Keratinocyte (primary cell): ENCODE data around the gene POFUT2. TPM values are rescaled to one million over a fixed set of nuclear protein-coding genes. Genes with fewer than 3 reads are reported as not detected.

Experiments
- DNase-seq: peaks from one replicate; pipeline ENCODE4 v3.0.0-alpha.2; 2011; ENCODE audit warnings: low read depth, missing footprints, low spot score
- FAIRE-seq: peaks from 2 replicates; lab custom pipeline; 2011; peaks lifted over from hg19 to GRCh38; lab: Jason Lieb, UNC
- H2AFZ ChIP-seq: 2 replicates; pipeline ENCODE4 v1.6.0; 2012; ENCODE audit warnings: low read length, control low read depth, inconsistent platforms; ENCODE audit not compliant: control insufficient read depth
- H3K27ac ChIP-seq: 2 replicates; pipeline ENCODE4 v1.5.1; 2011; ENCODE audit warnings: low read length; ENCODE audit not compliant: control insufficient read depth, insufficient read depth
- H3K27me3 ChIP-seq: 3 replicates; pipeline ENCODE4 v1.6.0; 2011; ENCODE audit warnings: low read length; ENCODE audit not compliant: control insufficient read depth, insufficient read depth; ENCODE audit errors: extremely low read depth
- H3K36me3 ChIP-seq, 2 experiments: 2 replicates in 1 of 2; 3 replicates in 1 of 2; pipeline ENCODE4 v1.5.1; 2011; ENCODE audit warnings: low read length in 2 of 2, mild to moderate bottlenecking in 1 of 2; ENCODE audit not compliant: control insufficient read depth in 2 of 2, insufficient read depth in 2 of 2; ENCODE audit errors: extremely low read depth in 1 of 2
- H3K4me1 ChIP-seq: 3 replicates; pipeline ENCODE4 v1.5.1; 2011; ENCODE audit warnings: low read length; ENCODE audit not compliant: control insufficient read depth, insufficient read depth; ENCODE audit errors: extremely low read depth
- H3K4me2 ChIP-seq: 3 replicates; pipeline ENCODE4 v1.6.0; 2011; ENCODE audit warnings: low read depth, low read length; ENCODE audit not compliant: control insufficient read depth, insufficient read depth; ENCODE audit errors: extremely low read depth
- H3K4me3 ChIP-seq, 3 experiments: fragments of 200-600 bp in 1 of 3; sonication (generic) in 1 of 3; 2 replicates in 2 of 3; 3 replicates in 1 of 3; pipeline ENCODE4 v1.5.1; 2011 to 2016; ENCODE audit warnings: low read length in 3 of 3, mild to moderate bottlenecking in 3 of 3, control low read depth in 2 of 3, inconsistent platforms in 1 of 3, low read depth in 1 of 3, mixed read lengths in 1 of 3, mixed run types in 1 of 3, moderate library complexity in 1 of 3; ENCODE audit not compliant: control insufficient read depth in 2 of 3, insufficient read depth in 2 of 3; ENCODE audit errors: extremely low read depth in 1 of 3
- H3K79me2 ChIP-seq: 2 replicates; pipeline ENCODE4 v1.6.0; 2012; ENCODE audit warnings: low read length; ENCODE audit not compliant: control insufficient read depth, insufficient read depth
- H3K9ac ChIP-seq: 3 replicates; pipeline ENCODE4 v1.6.0; 2011; ENCODE audit warnings: low read length; ENCODE audit not compliant: control insufficient read depth, insufficient read depth; ENCODE audit errors: extremely low read depth
- H3K9me1 ChIP-seq: 3 replicates; pipeline ENCODE4 v1.6.0; 2011; ENCODE audit warnings: low read length; ENCODE audit not compliant: control insufficient read depth, insufficient read depth; ENCODE audit errors: extremely low read depth
- H3K9me3 ChIP-seq: 2 replicates; pipeline ENCODE4 v1.5.1; 2012; ENCODE audit warnings: low read depth, low read length; ENCODE audit not compliant: control insufficient read depth
- H4K20me1 ChIP-seq: 3 replicates; pipeline ENCODE4 v1.6.0; 2011; ENCODE audit warnings: low read length; ENCODE audit not compliant: control insufficient read depth, insufficient read depth; ENCODE audit errors: extremely low read depth
- EZH2 ChIP-seq: IDR thresholded peaks from one replicate; pipeline ENCODE4 v1.6.1; 2012; ENCODE audit warnings: inconsistent platforms, mild to moderate bottlenecking, low read length, moderate library complexity
- dilution Hi-C: fragments of 300-500 bp; cut with MboI; formaldehyde crosslinking; loops from one replicate; pipeline ENCODE4 v1.7.0; 2020; ENCODE audit warnings: low sequenced_read_pairs; ENCODE audit not compliant: extremely low pct_ligation_motif_present
- polyA plus RNA-seq, 5 experiments: library from polyadenylated mRNA; depleted of rRNA in 3 of 5; stranded (reverse) in 3 of 5; stranded (forward) in 1 of 5; unstranded in 1 of 5; fragments of >200 nt; gene quantifications; 1 replicate in 1 of 5; 2 replicates in 3 of 5; 3 replicates in 1 of 5; pipeline versions ENCODE4 v1.2.1 to v1.2.3, GENCODE V29; 2011 to 2012; ENCODE audit warnings: missing spikeins in 2 of 5, low read depth in 1 of 5, low replicate concordance in 1 of 5
- TF ChIP-seq, protein P1 (sequence below), 3 experiments: IDR thresholded peaks in 1 of 3; conservative IDR thresholded peaks in 1 of 3; optimal IDR thresholded peaks in 1 of 3; 2 replicates in 2 of 3; 3 replicates in 1 of 3; pipeline versions ENCODE3 to v1.5.1; 2011; ENCODE audit warnings: low read length in 3 of 3, mild to moderate bottlenecking in 3 of 3, moderate library complexity in 2 of 3, control low read depth in 1 of 3, inconsistent platforms in 1 of 3; ENCODE audit not compliant: insufficient read depth in 2 of 3; ENCODE audit errors: extremely low read depth in 1 of 3

The POFUT2 gene
- polyA plus RNA-seq, 1 donor (not counting 4 experiments of a cell fraction or from before 2014, with no cell fraction given), result 8.8 TPM

DNA sequence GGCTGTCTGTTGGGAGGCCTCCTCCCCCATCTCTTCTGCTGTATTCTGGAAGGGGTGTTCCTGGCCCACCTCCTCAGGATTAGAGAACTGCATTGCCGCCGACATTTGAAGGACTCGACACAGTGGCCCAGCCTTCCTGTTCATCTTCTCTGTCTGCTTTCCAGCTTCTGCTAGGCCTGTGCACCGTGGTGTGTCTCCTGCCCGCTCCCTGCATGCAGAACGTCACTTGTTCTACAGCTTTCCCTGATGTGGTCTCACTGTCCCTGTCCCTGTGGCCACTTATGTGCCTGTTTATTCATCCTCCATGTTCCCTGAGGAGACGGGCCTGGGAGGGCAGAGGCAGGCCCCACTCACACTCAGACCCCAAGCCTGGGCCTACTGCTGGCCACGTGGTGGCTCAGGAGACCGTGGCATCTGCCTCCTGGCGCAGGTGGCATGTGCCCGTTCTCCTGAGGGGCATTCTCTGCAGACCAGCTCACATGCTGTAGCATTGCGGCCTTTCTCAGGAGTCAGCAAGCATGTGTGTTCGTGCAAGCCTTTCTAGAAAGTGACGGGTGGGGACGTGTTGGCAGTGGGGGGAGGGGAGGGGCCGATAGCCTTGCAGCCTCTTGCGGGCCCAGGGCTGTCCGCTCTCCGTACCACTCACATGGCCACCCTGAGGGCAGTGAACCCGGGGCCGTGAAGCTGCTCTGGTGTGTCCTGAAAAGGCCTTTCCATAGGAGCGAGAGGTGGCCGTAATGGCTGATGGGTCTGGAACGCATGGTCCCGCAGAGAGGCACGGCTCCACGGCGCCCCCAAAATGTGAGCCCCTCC, 35.9 kb downstream of the POFUT2 start:
- no peaks in the 10 kb centered on the region for H3K79me2 ChIP-seq
- FAIRE-seq, result no peak
- H3K9me3 ChIP-seq, result no peaks in the 10 kb centered on the region
- H3K4me1 ChIP-seq, result peaks cover 8% of the 10 kb centered on the region
- H3K9me1 ChIP-seq, result no peaks in the 10 kb centered on the region
- no peak for DNase-seq
- H3K4me3 ChIP-seq, result no peak overlapping the region
- peaks cover 26% of the 10 kb centered on the region for H3K27me3 ChIP-seq
- dilution Hi-C loops, result no loop called here
- H2AFZ ChIP-seq, result no peak overlapping the region
- no peaks in the 10 kb centered on the region for H3K36me3 ChIP-seq
- no peak overlapping the region for H3K9ac ChIP-seq
- no peaks in the 10 kb centered on the region for H4K20me1 ChIP-seq
- H3K27ac ChIP-seq, result no peak overlapping the region
- H3K4me2 ChIP-seq, result no peak overlapping the region
- TF ChIP-seq, protein P1, sequence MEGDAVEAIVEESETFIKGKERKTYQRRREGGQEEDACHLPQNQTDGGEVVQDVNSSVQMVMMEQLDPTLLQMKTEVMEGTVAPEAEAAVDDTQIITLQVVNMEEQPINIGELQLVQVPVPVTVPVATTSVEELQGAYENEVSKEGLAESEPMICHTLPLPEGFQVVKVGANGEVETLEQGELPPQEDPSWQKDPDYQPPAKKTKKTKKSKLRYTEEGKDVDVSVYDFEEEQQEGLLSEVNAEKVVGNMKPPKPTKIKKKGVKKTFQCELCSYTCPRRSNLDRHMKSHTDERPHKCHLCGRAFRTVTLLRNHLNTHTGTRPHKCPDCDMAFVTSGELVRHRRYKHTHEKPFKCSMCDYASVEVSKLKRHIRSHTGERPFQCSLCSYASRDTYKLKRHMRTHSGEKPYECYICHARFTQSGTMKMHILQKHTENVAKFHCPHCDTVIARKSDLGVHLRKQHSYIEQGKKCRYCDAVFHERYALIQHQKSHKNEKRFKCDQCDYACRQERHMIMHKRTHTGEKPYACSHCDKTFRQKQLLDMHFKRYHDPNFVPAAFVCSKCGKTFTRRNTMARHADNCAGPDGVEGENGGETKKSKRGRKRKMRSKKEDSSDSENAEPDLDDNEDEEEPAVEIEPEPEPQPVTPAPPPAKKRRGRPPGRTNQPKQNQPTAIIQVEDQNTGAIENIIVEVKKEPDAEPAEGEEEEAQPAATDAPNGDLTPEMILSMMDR (optimal IDR thresholded peaks at IDR 0.05 in 1 of 3, IDR thresholded peaks at IDR 0.05 in 1 of 3, conservative IDR thresholded peaks at IDR 0.05 in 1 of 3; ENCODE audit: extremely low read depth in 1 of 3, insufficient read depth in 2 of 3, low read length in 3 of 3), result no peak
- no peak for TF ChIP-seq EZH2

DNA sequence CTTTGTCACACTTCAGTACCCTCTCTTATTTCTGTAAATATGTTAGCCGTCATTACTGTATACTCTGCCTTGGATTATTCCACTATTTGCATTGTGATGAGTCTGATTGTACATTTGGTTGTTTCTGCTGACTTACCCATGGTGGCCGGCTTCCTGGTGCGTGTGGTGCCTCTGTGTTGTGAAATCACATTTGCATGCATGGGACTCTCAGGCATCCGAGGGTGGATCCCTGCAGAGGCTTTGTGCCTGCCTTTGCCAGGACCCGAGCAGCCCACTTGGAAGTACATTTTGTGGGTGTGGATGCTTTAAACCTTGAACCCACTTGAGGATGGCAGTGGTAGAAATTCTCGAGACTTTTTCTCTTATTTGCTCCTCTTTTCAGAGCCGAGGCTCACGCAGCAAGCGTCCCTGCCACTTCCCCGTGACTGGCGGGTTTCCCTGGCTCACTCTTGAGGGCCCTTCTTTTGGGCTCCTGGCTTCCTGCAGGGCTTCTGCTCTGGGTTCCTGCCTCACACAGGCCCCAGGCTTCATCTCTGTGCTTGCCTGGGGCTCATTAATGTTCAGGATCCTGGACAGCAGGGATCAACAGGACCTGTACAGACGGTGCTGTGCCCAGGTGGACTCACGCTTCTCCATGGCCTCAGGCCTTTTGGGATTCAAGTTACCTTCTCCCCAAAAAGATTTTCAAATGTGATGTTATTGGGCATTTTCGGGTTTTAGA, 36.6 kb downstream of the POFUT2 start:
- no peak overlapping the region for H3K4me2 ChIP-seq
- DNase-seq, result no peak
- dilution Hi-C loops, result no loop called here
- TF ChIP-seq, protein P1 (optimal IDR thresholded peaks at IDR 0.05 in 1 of 3, IDR thresholded peaks at IDR 0.05 in 1 of 3, conservative IDR thresholded peaks at IDR 0.05 in 1 of 3; ENCODE audit: extremely low read depth in 1 of 3, insufficient read depth in 2 of 3, low read length in 3 of 3), result no peak
- no peak for TF ChIP-seq EZH2
- no peaks in the 10 kb centered on the region for H4K20me1 ChIP-seq
- H3K79me2 ChIP-seq, result no peaks in the 10 kb centered on the region
- H3K4me3 ChIP-seq, result no peak overlapping the region
- no peaks in the 10 kb centered on the region for H3K9me3 ChIP-seq
- no peak overlapping the region for H2AFZ ChIP-seq
- H3K27me3 ChIP-seq, result peaks cover 28% of the 10 kb centered on the region
- no peaks in the 10 kb centered on the region for H3K36me3 ChIP-seq
- no peak overlapping the region for H3K27ac ChIP-seq
- H3K9ac ChIP-seq, result no peak overlapping the region
- no peak for FAIRE-seq
- H3K9me1 ChIP-seq, result no peaks in the 10 kb centered on the region
- H3K4me1 ChIP-seq, result peaks cover 8% of the 10 kb centered on the region
